GM10266 (cell line): Measurements from ENCODE around the gene AAGAB.

Source experiments
- DNase-seq: peaks from one replicate; pipeline ENCODE4 v3.0.0; 2012; ENCODE audit errors: extremely low spot score
- CTCF ChIP-seq: IDR thresholded peaks from 2 replicates; pipeline ENCODE4 v1.5.1; 2012; ENCODE audit warnings: mild to moderate bottlenecking, low read depth; ENCODE audit not compliant: control insufficient read depth, insufficient read depth; ENCODE audit errors: missing control alignments

AAGAB gene

GRCh38 chr15:67180035-67180434 is 74.4 kb downstream of the AAGAB start:
- DNase-seq = no peak
- TF ChIP-seq CTCF = no peak

- no peak for DNase-seq
- no peak for TF ChIP-seq CTCF
Measured at GRCh38 chr15:67179411-67179995, 75.0 kb downstream of the AAGAB start.

GRCh38 chr15:67178569-67179210 is 75.8 kb downstream of the AAGAB start:
- DNase-seq = no peak
- TF ChIP-seq CTCF = no peak

GRCh38 chr15:67177752-67178151 is 76.7 kb downstream of the AAGAB start:
- no peak for DNase-seq
- TF ChIP-seq CTCF = no peak

- no peak for TF ChIP-seq CTCF
- no peak for DNase-seq
Measured at GRCh38 chr15:67176195-67176971, 78.1 kb downstream of the AAGAB start.

- peak; percentile 67 for DNase-seq
- no peak for TF ChIP-seq CTCF
Measured at GRCh38 chr15:67175643-67176071, 78.8 kb downstream of the AAGAB start.
